Activated CD8-positive, alpha-beta memory T cell treated with anti-CD3 and anti-CD28 coated beads for 24 hours (primary cell): ENCODE results near the gene GID8.

Experiments
- DNase-seq: peaks from one replicate; pipeline ENCODE4 v3.0.0-alpha.2; 2020

The GID8 gene

GRCh38 chr20:62923669-62924441, 14.1 kb upstream of the GID8 start:
- DNase-seq = no peak

- DNase-seq = no peak
Measured at GRCh38 chr20:62924442-62925075, 13.4 kb upstream of the GID8 start.

DNA sequence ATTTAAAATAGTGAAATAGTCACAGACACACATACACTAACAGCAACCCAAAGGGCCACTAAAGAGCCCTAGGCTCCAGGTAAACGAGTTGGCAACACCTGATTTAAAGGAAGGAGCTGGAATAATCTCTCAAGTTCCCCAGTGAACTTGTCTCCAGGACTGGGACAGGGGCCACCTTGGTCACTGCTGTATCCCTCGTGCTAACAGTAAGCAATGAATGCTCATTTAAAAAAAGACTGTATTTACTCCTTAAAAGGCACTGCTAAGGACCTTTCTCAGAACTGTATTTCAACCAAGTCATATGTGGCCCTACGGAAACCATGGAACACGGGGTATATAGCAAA, 12.9 kb upstream of the GID8 start:
- no peak for DNase-seq

DNA sequence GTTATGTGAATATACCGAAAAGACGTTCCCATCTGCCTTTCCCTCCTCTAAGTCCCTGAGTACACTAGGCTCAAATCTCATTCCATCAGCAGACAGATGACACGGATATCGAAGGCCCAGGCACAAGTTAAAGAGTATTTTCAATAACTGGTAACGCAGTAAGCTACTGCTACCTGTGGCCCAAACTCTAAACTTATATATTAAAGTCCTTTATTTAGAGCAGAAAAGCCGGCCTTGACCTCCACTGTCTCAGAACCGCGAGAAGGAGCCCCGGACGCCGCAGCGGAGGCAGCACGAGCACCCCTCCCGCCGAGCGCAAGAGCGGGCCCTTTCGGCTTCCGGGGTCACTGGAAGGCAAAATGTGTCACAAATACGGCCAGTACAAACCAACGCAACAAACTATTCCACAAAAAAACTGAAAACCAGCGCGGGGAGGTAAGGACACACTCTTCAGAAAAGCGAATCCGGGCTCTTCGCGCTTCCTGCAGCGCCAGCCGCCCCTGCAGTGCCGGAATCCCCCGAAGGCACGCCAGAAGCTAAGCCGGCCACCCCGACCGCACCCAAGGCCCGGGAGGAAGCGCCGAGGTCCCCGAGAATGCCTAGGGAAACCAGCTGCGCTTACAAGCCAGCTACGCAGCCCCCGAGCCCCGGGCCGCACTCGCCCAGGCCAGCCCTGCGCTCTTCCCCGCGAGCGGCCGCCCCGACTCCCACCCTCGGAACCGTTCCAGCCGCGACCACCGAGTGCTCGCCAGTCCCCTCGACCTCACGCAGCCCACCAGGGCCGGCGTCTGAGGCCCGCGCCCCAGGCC, 12.3 kb upstream of the GID8 start:
- peak; percentile 77 for DNase-seq

DNA sequence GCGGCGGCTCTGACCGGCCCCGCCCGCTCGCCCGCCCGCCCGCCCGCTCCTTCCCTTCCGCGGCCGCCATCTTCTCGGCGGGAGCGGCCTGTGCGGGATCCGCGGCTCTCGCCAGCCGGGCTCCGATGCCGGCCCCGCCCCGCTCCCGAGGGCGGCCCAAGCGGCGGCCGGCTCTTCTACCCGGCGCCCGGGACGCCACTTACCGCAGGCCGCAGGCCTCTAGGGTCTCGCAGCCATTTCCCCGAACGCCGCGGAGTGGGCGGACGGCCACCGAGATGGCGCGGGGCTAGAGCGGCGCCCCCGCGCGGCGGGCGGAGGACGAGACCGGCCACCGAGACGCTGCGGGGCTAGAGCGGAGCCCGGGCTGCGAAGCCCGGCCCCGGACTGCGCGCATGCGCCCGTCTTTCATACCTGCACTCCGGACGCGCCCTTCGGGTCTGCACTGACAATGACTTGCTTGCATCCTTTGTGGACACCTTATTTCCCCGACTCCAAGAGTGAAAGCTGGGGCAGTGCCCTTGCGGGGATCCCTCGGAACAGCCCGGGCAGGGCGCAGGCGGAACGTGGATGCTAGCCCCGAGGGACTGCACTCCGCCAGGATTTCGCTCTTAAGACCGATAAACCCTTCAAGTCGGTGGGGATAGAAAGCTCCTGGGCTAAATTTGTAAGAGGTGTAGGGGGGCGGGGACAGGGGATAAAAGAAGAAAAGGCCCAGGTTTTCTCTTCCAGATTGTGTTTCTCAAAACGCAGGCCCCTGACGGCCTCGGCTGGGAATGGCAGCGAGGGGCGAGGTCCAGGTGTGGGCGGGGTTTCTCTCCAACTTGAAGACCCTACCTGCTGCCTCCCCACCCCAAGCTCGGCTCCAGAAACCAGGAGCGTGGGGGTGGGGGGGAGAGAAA, 11.5 kb upstream of the GID8 start, which contains the start of gene DIDO1:
TSS of gene DIDO1 (minus strand) at position 277 of the 899 bp plus-strand sequence.
- DNase-seq = peak; percentile 94

DNA sequence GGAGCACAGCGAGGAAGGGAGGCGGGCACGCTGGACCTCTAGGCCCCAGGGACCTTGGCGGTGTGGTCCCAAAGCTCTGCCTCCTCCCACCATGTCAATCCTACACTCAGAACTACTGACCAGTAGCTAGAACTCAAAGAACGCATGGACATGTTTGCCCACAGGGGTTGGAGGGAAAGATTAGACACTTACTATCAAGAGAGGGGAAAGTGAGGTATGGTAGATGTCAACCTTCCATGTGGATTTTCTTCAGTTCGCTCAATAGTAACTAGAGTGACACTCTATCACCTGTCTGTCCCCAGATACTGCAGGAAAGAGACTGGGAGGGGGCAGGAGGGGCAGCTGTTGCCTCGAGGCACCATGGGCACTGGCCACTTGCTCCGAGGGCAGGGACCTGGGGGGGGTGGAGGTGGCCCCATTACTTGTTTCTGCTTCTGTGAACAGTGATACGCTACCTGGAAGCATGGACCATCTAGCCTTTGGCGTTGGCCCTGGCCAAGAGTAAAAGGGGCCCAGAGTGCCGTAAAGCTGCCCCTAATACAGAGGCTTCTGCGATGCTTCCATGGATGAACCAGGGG, 10.7 kb upstream of the GID8 start:
- no peak for DNase-seq

DNA sequence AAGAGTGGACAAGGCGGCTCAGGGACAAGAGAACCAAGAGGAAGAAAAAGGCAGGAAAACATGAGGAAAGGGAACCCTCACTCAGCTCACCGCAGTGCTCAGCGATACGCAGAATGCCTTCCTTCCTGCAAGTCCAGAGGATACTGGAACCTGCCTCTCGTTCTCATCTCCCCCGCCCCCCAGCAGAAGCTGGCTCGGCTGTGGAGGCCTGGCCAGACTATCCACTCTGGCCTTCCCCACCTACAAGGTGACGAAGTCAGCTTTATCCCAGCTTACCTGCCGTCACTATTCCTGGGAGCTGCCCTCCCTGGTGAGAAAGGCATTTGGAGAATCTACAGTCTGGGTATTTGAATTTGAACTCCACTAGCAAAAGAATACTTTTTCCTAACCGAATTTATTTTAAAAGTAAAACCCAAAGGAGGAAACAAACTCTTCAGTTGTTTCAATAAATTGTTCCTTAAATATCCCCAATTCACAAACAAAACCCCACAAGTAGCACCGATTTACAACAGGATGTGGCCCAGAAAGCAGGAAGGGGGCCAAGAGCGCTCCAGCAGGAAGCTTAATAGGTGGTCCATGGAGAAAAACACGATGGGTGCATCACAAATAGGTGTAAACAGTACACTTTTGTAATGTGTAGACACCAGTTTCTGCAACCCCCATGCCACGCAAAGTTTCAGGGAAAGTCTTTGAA, 9.6 kb upstream of the GID8 start:
- DNase-seq = no peak

- peak; percentile 82 for DNase-seq
Measured at GRCh38 chr20:62929051-62929538, 8.9 kb upstream of the GID8 start.

GRCh38 chr20:62931464-62931863, 6.5 kb upstream of the GID8 start:
- no peak for DNase-seq

- DNase-seq = no peak
Measured at GRCh38 chr20:62933966-62934365, 4.0 kb upstream of the GID8 start.

- no peak for DNase-seq
Measured at GRCh38 chr20:62935204-62935967, 2.6 kb upstream of the GID8 start.

GRCh38 chr20:62935968-62936585, 1.9 kb upstream of the GID8 start:
- DNase-seq = no peak

DNA sequence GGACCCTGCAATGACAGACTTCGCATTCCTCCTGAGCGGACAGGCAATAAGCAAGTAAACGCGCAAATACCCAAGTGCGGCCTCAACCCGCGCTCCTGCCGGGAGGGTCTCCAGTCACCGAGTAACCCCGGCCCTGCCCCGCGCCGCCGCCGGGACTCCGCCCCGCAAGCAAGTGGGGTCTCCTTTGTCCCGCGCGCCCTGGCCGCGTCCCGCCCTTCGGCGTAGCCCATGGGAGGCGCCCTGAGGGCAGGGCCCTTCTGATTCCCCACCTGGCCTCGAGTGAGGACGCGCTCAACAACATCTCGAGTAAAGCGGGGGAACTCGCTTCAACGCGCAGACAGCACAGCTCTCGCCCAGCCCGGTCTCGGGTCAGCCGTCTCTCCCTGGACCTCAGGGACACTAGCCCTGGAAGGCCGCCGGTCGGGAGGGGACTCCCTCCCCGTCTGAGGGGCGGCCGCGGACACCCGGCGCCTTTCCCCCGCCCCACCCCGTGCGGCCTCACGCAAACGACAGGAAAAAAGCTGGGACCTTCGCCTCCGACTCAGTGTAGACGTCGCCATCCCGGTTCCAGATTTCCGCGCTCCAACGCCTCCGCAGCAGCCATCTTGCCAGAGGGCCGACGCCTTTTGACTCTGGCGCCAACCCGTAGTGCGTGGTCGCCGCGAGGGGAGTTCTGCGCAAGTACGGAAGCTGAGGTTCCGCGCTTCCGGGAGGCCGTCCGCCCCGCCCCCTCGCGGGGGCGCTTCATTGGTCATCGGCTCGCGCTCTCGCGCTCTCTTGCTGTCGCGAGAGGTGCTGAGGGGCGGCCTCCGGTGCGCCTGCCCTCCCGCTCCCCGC, 461 bp upstream of the GID8 start:
- DNase-seq = peak; percentile 98

GRCh38 chr20:62940875-62941274, 2.9 kb downstream of the GID8 start:
- no peak for DNase-seq

- DNase-seq = no peak
Measured at GRCh38 chr20:62941792-62942191, 3.8 kb downstream of the GID8 start.

DNA sequence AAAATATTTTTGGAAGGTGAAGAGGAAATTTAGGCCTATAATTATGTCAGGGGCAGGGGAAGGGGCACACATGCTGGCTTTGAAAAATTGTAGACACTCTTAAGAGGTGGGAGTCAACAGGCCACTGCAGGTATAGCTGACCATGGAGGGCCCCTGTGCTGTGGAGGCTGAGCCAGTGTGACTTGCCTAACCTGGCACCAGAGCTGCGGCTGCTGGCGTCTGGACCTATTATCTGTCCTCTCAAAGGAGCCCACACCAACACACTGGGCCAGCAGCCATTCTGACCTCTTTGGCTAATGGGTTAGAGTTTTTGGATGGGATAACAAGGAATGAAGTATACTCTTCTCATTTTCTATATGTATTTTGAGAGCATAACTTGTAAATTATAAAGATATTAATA, 4.5 kb downstream of the GID8 start:
- DNase-seq = no peak

- DNase-seq = no peak
Measured at GRCh38 chr20:62943396-62943795, 5.4 kb downstream of the GID8 start.

DNA sequence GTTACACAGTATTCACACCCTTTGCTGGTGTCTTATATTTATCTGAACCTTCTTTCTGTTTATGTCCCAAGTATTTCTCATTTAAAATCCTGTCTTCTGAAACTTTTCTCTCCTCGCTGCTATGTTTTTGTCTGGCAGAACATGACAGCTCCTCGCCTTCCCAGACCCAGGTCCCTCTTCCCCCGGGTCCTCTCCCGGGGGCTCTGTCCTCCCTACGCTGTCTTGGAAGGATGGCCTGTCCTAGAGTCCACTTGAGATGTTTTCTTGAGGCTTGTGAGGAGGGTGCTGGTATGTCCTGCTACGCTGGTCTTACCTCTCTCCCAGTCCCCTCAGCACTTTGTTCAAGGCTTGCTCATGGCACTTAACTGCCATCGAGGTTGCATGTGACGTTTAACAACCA, 6.2 kb downstream of the GID8 start:
- DNase-seq = no peak

DNA sequence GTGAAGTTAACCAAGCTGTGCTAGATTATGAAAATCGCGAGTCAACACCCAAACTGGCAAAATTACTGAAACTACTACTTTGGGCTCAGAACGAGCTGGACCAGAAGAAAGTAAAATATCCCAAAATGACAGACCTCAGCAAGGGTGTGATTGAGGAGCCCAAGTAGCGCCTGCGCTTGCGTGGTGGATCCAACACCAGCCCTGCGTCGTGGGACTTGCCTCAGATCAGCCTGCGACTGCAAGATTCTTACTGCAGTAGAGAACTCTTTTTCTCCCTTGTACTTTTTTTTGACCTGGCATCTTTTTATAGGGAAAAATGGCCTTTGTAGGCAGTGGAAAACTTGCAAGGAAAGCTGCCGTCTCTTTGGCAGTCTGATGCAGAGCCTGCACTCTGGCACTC, 6.8 kb downstream of the GID8 start:
- DNase-seq = no peak
